Right lobe of liver (tissue), 4 donors: ENCODE measurements around the gene ILDR2.

Experiments
- CTCF ChIP-seq, 4 donors: fragments of 200-600 bp in 3 of 4; fragments of 450-650 bp in 1 of 4; IDR thresholded peaks; one replicate each; pipeline versions ENCODE4 v1.5.1 to v1.8.0; 2016 to 2022; ENCODE audit warnings: antibody characterized with exemption in 4 of 4, mild to moderate bottlenecking in 2 of 4
- POLR2A ChIP-seq: fragments of 450-650 bp; IDR thresholded peaks from one replicate; pipeline ENCODE4 v1.6.1; 2017; ENCODE audit warnings: antibody characterized with exemption, mild to moderate bottlenecking
- donor health status: DM: no; HTN: no; CAD: no.
- donor health status: DM: no; HTN: no; CAD: no.
- donor health status: DM: no; HTN: yes; CAD: no.

DNA sequence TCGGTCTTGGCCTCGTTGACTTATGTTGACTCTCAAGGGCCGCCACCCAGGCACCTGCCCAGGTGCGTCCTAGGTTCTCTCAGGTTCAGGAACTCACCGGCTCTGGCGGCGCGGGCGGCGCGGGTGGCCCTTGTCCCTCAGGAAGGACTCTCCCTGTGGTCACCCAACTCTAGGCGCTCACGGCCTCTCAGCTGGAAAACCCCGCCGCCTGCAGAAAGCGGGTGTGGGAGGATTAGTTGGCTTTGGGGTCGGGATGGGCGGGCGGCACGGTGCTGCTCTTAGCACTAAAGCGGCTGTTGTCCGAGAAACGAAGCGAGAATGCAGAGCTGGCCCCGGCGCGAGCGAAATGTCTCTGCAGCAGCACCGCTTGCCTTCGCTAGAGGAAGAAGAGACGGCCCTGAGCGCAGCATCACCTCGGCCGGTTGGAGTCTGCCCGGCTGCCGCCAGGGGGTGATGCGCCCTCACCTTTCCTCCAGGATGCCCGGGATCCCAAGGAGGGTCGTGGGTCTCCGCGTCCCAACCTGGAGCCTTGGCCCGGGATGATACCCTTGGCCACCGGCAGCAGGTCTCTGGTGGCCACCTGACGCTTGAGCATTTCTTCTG, 91.2 kb downstream of the ILDR2 start:
- peak; percentile 40 to 59 (median 50) for TF ChIP-seq CTCF (IDR thresholded peaks at IDR 0.05)
- TF ChIP-seq POLR2A, result no peak
